HG02610 (cell line): ENCODE results near the gene FAM163B.

Source experiments
- ATAC-seq: cut with Tn5 transposase; IDR thresholded peaks from one replicate; pipeline ENCODE4 v1.9.1; 2021; ENCODE audit warnings: mild to moderate bottlenecking, moderate library complexity; ENCODE audit not compliant: unreplicated experiment

The FAM163B gene

DNA sequence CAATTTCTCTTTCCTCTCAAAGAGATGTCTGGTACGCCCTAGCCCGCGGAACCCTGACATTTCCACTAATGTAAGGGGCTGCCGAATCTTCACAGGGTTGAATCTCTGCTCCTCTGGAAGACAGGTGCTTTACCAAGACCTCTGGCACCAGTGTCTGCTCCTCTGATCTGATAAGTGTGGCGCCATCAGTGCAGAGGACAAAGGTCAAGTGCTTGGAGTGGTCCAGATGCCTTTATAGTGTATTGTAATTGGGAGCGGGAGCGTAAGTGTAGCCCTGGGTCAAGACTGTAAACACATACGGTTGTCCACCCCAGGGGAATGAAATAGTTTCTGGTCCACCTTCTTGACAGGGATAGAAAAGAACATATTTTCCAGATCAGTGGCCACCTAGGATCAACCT is 57.0 kb downstream of the FAM163B start:
- ATAC-seq, result no peak

- no peak for ATAC-seq
These were observed 57.7 kb downstream of the FAM163B start for GRCh38 chr9:133551446-133551845.

DNA sequence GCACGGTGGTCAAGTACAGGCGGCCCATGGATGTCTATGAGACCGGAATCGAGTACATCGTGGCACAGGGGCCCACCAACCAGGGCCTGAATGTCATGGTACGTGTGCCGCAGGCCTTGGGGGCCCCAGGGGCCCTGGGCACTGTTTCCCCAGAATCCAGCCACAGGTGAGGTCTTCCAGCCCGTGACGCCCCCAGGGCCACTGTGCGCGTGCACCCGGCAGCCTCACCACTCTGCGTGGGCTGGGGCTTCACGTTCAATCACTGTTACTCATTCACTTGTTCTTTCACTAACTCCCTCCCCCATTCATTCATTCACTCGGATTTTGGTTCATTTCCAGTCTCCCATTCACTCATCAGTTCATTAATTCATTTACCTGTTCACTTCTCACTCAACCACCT is 62.1 kb downstream of the FAM163B start:
- no peak for ATAC-seq

DNA sequence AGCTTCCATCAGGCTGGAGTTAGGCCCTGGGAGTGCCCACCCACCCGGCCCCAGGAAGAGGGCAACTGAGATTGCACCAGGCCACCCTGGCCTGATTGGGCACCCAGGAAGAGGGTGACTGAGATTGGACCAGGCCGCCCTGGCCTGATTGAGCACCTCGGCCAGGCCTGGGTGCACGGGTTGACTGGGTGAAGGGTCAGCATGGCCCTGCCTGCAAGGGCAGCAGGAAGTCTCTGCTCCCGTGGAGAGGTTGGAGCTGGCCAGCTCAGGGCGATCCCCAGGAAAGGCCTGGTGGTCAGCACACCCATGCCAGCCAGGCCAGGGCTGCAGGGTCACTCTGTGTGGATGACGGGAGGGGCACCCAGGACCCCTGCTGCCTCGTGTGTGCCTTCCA is 62.9 kb downstream of the FAM163B start:
- no peak for ATAC-seq

DNA sequence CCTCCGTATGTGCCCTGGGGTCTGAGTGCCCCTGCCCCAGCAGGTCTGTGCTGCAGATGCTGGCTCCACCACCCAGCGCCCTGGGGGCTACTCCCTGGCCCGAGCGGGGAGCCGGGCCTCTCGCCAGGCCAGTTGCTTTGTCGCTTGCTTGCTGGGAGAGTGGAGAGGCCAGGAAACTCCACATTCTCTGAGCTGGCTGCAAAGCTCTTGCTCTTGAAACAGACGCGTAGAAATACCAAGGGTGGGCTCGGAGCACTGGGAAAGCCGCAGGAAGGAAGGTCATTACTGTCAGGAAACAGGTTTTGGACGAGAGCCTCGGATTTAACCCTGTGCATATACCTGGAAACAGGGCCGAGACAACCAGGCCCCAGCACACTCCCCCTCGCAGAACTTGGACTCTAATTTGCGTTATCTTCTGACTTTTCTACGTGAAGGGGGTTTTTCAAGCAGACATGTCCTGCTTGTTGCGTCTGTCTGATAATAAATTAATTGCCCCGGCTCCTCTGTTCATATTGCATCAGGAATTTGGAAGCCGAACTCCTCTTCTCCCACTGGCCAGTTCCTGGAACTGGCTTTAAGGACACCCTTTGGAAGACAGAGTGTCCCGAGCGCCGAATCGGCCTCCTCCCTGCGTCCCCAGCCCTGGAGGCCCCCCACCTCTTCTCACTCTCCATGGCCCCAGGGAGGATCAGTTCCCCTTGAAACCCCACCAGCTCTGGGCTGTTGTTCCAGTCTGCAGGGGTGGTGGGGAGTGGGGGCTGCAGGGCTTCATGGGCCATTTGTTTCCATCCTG is 63.5 kb downstream of the FAM163B start:
- no peak for ATAC-seq

DNA sequence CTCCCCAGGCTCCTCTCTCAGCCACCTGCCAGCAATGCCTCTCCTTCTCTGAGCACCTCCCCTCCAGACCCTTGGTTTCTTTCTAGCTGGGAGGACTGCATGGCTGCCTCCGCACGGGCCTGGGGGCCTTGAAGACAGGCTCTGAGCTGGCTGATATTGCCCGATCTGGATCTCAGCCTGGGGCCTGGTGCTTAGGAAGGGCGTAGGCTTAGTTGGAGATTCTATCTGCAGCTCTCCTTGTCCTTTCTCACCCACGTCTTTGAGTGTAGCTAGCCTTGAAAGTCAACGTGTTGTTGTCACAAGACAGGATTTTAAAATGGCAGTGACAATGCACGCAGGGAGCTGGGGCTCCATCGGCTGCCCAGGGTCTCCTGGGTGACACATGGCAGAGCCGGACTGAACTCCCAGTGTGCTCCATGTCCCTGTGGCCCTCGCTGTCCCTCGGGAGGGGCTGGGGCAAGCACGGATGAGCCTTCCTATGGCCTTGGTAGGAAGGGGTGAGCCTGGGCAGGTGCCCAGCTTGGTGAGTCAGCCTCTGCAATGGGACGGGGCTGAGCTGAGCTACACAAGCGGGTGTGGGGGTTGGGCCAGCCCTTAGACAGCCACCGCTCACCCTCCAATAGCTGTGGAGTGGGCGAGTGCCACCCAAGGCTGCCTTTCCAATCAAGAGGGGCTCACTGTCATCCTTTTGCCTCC is 65.3 kb downstream of the FAM163B start:
- no peak for ATAC-seq

GRCh38 chr9:133542002-133542401 is 67.2 kb downstream of the FAM163B start:
- no peak for ATAC-seq

GRCh38 chr9:133540698-133541025 is 68.5 kb downstream of the FAM163B start:
- ATAC-seq, result no peak

DNA sequence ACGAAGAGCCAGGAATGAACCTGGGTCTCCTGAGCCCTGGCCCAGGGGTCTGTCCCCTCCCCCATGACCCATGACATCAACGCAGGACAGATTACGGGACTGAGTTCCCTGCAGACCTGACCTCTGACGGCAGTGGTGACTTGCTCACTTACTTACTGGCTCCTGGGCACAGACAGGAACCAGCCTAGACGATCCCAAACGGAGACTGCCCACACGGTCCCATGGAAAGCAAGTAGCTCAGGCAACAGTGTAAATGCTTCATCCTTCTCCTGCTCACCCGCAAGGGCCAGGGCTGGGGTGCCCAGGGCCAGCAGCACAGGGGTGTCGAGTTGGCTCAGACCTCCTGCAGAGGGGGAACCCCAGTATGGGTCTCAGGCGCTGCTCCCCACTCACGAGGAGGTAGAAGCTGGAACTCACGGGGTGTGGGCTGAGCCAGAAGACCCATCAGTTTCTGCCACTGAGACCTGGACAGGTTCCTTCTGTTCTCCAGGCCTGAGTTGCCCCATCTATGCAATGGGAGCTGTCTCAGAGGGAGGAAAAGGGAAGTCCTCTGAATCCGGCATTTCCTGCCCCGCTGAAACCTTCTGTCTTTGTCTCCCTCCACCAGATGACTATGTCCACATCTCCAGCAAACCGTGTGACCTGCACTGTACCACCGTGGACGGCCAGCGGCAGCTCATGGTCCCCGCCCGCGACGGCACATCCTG is 69.0 kb downstream of the FAM163B start:
- no peak for ATAC-seq

- ATAC-seq, result no peak
These were observed 70.0 kb downstream of the FAM163B start for GRCh38 chr9:133538851-133539833.

DNA sequence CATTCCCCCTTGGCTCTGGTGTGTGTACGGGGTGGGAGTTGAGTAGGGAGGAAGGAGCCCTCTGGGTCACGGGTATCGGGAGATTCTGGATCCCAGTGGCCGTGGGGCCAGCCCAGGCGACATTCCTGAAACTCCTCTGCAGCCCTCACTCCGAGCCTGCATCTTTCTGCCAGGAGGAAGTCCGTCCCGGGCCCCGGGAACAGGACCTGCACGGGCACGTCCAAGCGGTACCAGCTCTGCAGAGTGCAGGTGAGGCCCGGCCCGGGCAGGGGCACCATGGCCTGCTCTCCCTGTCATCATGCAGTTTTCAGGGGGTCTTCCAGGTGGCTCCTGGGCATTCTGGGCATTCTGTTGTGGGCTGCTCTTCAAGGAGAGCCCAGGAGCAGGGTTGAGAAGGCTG is 71.0 kb downstream of the FAM163B start:
- ATAC-seq, result no peak

GRCh38 chr9:133537257-133537656 is 71.9 kb downstream of the FAM163B start:
- no peak for ATAC-seq

- no peak for ATAC-seq
These were observed 72.7 kb downstream of the FAM163B start for GRCh38 chr9:133536536-133536935.

DNA sequence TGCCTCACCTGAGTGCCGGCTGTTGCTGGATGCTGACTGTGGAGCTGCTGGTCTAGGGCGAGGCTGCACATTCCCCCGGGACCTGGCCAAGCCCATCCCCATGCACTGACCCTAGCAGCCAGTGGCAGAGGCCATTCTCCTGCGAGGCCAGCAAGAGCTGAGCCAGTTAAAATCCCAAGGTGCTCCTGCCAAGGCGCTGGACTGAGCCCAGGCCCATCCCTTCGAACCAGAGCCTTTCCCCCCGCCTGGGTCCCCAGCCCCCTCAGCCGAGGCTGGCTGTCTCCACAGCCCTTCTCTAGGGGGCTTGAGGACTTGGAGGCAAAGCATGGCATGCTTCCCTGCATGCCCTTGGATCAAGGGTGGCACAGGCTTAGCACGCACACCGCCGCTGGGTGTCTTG is 73.1 kb downstream of the FAM163B start:
- ATAC-seq, result no peak

GRCh38 chr9:133535306-133535877 is 73.8 kb downstream of the FAM163B start:
- ATAC-seq, result no peak

- ATAC-seq, result no peak
These were observed 74.6 kb downstream of the FAM163B start, which contains the start of gene ADAMTSL2 for GRCh38 chr9:133534346-133535291. Gene ADAMTSL2, plus strand, starts transcription at chr9:133534704. Its CDS starts 2,009 bp downstream, at chr9:133536713.

DNA sequence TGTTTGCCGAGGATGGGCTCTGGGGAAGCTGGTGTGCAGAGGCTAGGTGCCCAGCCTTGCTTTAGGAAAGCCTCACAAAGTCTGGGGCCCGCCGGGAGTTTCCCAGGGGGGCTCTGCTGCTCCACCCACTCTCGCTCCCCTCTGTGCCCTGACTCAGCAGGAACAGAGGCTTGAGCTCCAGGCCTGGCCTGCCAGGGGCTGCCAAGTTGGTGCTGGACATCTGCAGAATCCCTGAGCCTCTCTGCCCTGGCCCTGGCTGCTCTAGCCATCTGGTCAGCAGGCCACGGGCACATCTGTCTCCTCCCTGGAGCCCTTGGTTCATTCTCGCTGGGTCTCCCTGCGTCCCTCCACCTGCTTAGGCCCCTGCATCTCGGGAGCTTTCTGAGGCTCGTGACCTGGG is 75.3 kb downstream of the FAM163B start:
- no peak for ATAC-seq

GRCh38 chr9:133532937-133533668 is 76.1 kb downstream of the FAM163B start:
- no peak for ATAC-seq

DNA sequence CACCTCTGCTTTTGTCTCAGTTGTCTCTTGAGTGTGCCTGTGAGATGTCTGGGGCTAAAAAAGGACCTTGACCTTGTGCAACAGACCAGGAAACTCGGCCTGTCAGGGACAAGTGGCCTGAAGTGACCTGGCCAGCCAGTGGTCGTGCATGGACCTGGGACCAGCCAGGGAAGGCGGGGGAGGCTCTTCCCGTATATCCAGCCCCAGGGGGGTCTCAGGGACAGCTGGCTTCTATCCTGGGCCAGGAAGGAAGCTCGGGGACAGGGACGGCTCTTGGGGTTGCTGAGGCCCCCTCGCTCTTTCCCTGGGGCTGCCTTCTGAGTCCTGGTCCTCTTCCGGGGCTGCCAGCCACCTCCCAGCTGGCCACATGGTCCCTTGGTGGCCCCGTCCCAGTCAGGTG is 77.9 kb downstream of the FAM163B start:
- no peak for ATAC-seq
